ENCODE measurements around the gene LRIG3.

- TF ChIP-seq POLR2A (IDR thresholded peaks at IDR 0.05) = no peak
- TF ChIP-seq CTCF (IDR thresholded peaks at IDR 0.05) = no peak
These were observed 47.3 kb upstream of the LRIG3 start for GRCh38 chr12:58967561-58967960.

Measured in heart left ventricle (tissue), 13 donors.